ENCODE measurements around the gene PEX10. TPM values are rescaled to one million over a fixed set of nuclear protein-coding genes. Genes with fewer than 3 reads are reported as not detected.

The PEX10 gene
- total RNA-seq, 2 donors from 2014 or later = 16.2 to 17.4 TPM

DNA sequence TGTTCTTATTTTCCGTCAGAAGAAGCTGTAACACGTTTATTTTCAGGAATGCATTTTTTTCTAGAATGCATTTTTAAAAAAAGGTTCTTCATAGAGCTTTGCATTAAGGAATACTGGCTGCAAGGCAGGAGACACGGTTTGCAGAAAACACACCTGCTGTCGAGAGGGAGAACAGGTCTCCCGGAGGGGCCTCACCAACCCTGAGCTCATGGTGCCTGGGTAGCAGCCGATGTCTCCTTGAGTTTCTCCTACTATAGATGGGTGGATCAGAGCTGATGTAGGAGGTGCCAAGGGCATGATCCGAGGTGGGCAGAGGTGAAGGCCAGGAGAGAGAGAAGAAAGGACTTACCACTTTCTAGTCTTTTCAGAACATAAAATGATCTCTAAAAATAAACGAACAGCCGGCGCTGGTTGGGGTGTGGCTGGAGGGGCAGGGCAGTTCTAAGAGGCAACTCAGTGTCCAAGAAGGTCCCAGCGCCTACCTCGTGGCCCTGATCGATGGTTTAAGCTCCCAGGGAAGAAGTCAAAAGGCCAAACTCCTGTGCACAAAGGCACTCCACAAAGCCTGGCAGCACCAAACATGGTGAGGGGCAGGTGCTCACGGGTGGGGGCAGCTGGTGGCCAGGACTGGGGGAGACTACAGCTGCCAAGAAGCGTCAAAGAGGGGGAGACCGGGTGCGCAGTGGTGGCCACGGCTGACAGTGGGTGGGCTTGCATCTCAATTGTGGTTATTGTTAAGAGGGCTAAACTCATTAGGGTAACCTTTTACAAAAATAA is 33.2 kb downstream of the PEX10 start:
- DNase-seq (ENCODE audit: low spot score) = no peak

DNA sequence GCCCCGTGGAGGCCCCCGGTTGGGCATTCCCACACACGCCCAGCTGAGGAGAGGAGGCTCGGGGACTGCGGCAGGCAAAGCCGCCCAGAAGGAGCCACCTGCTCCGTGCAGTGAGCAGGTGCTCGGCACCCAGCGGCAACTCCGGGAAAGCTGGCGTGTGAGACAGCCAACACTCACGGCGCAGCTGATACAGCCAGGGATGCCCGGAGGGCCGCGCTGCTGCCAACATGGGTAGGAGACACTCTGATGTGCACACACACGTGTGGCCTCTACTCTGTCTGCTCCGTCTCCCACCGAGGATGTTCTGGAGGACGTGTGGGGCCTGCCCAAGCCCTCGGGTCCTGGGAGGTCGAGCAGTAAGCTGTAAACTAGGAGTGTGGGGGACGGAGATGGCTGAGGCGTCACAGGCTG is 33.9 kb downstream of the PEX10 start:
- no peak for DNase-seq (ENCODE audit: low spot score)
- Histone ChIP-seq H3K36me3 (no peaks in the 10 kb centered on the region), H3K4me3 (no peak overlapping the region), H3K27ac (no peak overlapping the region), H3K27me3 (no peaks in the 10 kb centered on the region), H3K9me3 (no peaks in the 10 kb centered on the region), H3K4me1 (peaks cover 0 to 14% of the 10 kb centered on the region in 2 donors)
- TF ChIP-seq, protein P1, sequence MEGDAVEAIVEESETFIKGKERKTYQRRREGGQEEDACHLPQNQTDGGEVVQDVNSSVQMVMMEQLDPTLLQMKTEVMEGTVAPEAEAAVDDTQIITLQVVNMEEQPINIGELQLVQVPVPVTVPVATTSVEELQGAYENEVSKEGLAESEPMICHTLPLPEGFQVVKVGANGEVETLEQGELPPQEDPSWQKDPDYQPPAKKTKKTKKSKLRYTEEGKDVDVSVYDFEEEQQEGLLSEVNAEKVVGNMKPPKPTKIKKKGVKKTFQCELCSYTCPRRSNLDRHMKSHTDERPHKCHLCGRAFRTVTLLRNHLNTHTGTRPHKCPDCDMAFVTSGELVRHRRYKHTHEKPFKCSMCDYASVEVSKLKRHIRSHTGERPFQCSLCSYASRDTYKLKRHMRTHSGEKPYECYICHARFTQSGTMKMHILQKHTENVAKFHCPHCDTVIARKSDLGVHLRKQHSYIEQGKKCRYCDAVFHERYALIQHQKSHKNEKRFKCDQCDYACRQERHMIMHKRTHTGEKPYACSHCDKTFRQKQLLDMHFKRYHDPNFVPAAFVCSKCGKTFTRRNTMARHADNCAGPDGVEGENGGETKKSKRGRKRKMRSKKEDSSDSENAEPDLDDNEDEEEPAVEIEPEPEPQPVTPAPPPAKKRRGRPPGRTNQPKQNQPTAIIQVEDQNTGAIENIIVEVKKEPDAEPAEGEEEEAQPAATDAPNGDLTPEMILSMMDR (IDR thresholded peaks at IDR 0.05) = no peak

More for the DNA sequence above, 33.2 kb downstream of the PEX10 start:
- no peaks in the 10 kb centered on the region for H3K36me3 ChIP-seq
- no peaks in the 10 kb centered on the region for H3K9me3 ChIP-seq
- H3K27me3 ChIP-seq = no peaks in the 10 kb centered on the region
- no peak overlapping the region for H3K4me3 ChIP-seq
- TF ChIP-seq, protein P1 (IDR thresholded peaks at IDR 0.05) = no peak
- H3K27ac ChIP-seq = no peak overlapping the region
- H3K4me1 ChIP-seq = peaks cover 0 to 14% of the 10 kb centered on the region in 2 donors

DNA sequence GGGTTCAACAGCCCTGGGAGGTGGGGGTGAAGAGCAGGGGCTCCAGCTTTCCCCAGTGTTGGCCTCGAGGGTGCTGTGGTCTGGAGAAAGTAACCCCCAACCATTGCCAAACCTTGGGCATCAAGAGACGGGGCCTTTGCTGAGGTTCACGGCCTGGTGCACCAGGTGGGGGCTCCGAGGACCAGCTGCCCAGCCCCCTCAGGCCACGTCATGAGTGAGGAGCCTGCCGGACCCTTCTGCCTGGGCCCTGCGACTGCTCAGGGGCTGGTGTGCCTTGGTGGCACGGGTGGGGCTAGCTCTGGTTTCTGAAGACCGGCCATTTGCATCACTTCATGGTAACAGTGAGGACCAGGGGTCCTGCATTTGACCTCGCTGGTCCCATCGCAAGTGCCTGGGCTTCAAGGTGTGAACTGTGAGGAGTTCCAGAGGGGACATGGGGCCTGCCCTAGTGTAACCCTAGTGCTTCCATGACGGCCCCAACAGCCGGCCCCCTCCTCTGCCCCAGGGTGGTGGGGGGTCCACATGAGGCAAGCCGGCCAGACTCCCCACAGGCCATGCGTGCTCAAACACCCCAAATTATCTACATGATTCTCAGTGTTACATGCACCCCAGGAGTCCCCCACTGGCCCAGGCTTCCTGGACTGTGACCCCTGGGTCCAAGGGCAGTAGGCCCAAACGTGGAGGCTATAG is 34.5 kb downstream of the PEX10 start:
- DNase-seq (ENCODE audit: low spot score) = no peak
- Histone ChIP-seq H3K27me3 (no peaks in the 10 kb centered on the region), H3K4me1 (peaks cover 0 to 14% of the 10 kb centered on the region in 2 donors), H3K4me3 (no peak overlapping the region), H3K9me3 (no peaks in the 10 kb centered on the region), H3K27ac (no peak overlapping the region), H3K36me3 (no peaks in the 10 kb centered on the region)
- TF ChIP-seq, protein P1 (IDR thresholded peaks at IDR 0.05) = no peak

DNA sequence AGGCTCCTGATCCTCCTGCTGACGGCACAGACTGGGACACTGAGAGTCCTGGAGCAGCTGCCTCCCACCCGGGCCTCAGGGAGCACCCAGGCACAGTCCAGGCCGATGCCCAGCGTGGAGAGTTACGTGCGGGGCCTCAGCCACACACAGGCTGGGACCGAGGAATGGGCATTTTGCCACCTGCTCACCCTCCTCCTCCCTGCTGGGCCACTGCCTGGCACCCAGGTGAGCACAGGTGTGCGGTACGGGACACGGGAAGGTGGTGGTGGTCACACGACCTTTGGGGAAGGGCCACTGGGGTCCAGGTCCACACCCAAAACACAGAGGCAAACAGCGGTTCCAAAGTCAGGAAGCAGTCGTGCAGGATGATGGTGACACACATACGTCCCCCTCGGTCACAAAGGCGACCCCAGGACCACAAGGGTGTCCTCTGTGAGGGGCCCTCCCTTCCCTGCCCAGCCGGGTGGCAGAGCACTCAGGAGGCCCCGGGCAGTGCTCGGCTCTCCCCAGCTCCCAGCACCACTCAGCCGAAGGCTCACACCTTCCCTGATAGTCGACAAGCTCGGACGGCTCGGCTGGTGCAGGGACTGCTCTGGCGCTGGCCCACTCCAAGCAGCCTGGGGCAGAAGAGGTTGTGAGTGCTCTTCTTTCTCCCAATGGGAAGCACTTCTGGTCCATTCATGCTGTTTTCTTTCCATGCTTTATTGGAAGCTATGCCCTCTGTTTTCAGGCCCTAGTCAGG is 35.3 kb downstream of the PEX10 start:
- Histone ChIP-seq H3K9me3 (no peaks in the 10 kb centered on the region), H3K27me3 (no peaks in the 10 kb centered on the region), H3K27ac (no peak overlapping the region), H3K4me1 (peaks cover 0 to 12% of the 10 kb centered on the region in 2 donors), H3K36me3 (no peaks in the 10 kb centered on the region), H3K4me3 (no peak overlapping the region)
- TF ChIP-seq, protein P1 (IDR thresholded peaks at IDR 0.05) = no peak
- no peak for DNase-seq (ENCODE audit: low spot score)

DNA sequence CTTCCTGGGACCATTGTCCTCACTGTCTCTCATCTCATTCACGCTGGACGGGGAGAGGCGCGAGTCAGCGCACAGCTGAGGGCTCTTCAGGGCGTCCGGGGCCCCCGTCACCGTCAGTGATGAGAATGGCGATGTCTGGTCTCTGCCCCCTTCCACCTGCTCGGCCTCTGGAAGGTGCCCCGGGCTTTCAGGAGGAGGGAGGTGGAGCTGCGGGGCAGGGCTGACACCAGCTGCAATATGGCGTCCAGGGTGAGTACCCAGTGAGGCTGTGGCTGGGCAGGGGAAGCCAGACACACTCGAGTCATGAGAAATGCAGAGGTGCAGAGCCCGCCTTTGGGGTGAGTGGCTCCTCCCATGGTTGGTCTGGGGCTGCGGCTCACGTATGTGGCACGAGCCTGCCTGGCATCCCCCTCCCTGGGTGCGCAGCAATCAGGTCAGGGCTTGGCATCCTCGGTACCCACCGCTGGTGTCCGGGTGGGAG is 36.1 kb downstream of the PEX10 start:
- Histone ChIP-seq H3K4me1 (peaks cover 0 to 4% of the 10 kb centered on the region in 2 donors), H3K27ac (no peak overlapping the region), H3K27me3 (no peaks in the 10 kb centered on the region), H3K9me3 (no peaks in the 10 kb centered on the region), H3K36me3 (no peaks in the 10 kb centered on the region), H3K4me3 (no peak overlapping the region)
- no peak for DNase-seq (ENCODE audit: low spot score)
- TF ChIP-seq, protein P1 (IDR thresholded peaks at IDR 0.05) = no peak

All from right atrium auricular region (tissue), 2 donors.